ENCODE results near the gene CLASRP.

DNA sequence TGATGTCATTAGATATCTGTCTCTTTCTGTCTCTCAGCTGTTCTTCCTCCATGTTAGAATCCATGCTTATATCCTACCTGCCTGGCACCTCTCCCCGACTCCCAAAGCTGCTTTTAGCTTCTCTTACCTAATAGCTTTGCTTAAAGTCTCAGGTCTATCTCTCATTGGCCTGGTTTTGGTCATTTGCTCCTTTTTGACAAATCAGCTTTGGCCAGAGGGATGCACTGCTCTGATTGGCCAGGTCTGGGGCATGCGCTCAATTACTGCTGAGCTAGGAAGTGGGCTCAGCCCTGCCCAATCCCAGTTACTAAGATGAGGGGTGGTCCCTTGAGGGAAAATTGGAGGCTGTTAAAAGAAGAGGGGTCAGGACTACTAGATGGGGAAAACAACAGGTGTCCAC is 11.5 kb upstream of the CLASRP start:
- TF ChIP-seq CTCF (conservative IDR thresholded peaks at IDR 0.05; ENCODE audit: low read depth, low read length) (no peak), EZH2 (IDR thresholded peaks at IDR 0.05; ENCODE audit: low read length, unreplicated experiment) (no peak), EZH2phosphoT487 (IDR thresholded peaks at IDR 0.05; ENCODE audit: borderline replicate concordance, low read length) (no peak)

All from PC-3 (cell line).